ENCODE measurements around the gene NAE1. TPM values are rescaled to one million over a fixed set of nuclear protein-coding genes. Genes with fewer than 3 reads are reported as not detected.

Gene NAE1
- total and polyA plus RNA-seq, 8 donors = 4.5 to 72.1 (median 28.8) TPM

DNA sequence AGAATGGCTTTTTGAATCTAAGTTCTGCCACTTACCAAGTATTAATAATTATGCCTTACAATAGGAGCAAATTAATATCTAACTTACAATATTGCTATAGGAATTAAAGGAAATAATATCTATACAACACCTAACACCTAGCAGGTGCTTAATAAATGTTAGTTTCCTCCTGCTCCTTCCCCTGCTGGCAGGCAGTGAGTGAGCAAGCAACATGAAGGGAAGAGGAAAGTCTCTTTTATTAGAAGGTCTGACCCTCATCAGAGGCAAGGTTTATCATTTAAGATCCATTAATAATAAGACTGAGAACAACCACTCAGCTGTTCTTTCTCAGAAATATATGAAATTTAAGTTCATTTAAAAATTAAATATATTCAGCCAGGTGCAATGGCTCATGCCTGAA lies 72.7 kb downstream of the NAE1 start:
- Histone ChIP-seq H3K4me3 (no peak overlapping the region), H3K27me3 (no peaks in the 10 kb centered on the region), H3K4me1 (no peaks in the 10 kb centered on the region), H3K9me3 (no peaks in the 10 kb centered on the region), H3K27ac (no peak overlapping the region), H3K36me3 (no peaks in the 10 kb centered on the region)
- TF ChIP-seq POLR2AphosphoS5 (IDR thresholded peaks at IDR 0.05) (no peak), CTCF (IDR thresholded peaks at IDR 0.05) (no peak), EP300 (IDR thresholded peaks at IDR 0.05) (no peak), POLR2A (IDR thresholded peaks at IDR 0.05) (no peak)
- intact Hi-C loops (cut with DNase I; ENCODE audit: low total_unique reads) = no loop called here
- no peak for DNase-seq

GRCh38 chr16:66754819-66755218 lies 76.0 kb downstream of the NAE1 start:
- intact Hi-C loops (cut with DNase I; ENCODE audit: low total_unique reads) = no loop called here
- Histone ChIP-seq H3K27me3 (no peaks in the 10 kb centered on the region), H3K4me3 (no peak overlapping the region), H3K27ac (no peak overlapping the region), H3K36me3 (no peaks in the 10 kb centered on the region), H3K4me1 (peaks cover 14 to 24% (median 19%) of the 10 kb centered on the region in 4 donors), H3K9me3 (no peaks in the 10 kb centered on the region)
- no peak for DNase-seq
- no peak for TF ChIP-seq POLR2A (IDR thresholded peaks at IDR 0.05)
- no peak for TF ChIP-seq CTCF (IDR thresholded peaks at IDR 0.05)
- no peak for TF ChIP-seq POLR2AphosphoS5 (IDR thresholded peaks at IDR 0.05)
- TF ChIP-seq EP300 (IDR thresholded peaks at IDR 0.05) = no peak
- WGBS, 5 donors = 57 to 63% (median 62%) methylated on average over 3 of the region's 3 CpGs

DNA sequence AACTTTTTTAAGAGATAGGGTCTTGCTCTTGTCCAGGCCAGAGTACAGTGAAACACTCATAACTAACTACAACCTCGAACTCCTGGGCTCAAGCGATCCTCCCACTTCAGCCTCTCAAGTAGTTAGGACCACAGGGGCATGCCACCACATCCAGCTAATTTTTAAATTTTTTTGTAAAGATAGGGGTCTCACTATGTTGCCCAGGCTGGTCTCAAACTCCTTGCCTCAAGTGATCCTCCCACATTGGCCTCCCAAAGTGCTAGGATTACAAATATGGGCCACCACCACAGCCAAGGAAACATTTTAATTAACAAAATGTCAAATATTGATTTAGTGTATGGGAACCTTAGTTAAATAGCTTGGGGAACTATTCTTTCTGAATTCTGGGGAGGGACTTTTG lies 76.6 kb downstream of the NAE1 start:
- 90 to 100% (median 98%) methylated on average over 2 of the region's 2 CpGs for WGBS, 5 donors
- no peak for DNase-seq
- Histone ChIP-seq H3K27me3 (no peaks in the 10 kb centered on the region), H3K9me3 (no peaks in the 10 kb centered on the region), H3K4me3 (no peak overlapping the region), H3K36me3 (peaks cover 0 to 2% (median 2%) of the 10 kb centered on the region in 4 donors), H3K4me1 (peaks cover 20 to 30% (median 25%) of the 10 kb centered on the region in 4 donors), H3K27ac (no peak overlapping the region)
- intact Hi-C loops (cut with DNase I; ENCODE audit: low total_unique reads) = no loop called here
- no peak for TF ChIP-seq CTCF (IDR thresholded peaks at IDR 0.05)
- TF ChIP-seq POLR2A (IDR thresholded peaks at IDR 0.05) = no peak
- no peak for TF ChIP-seq POLR2AphosphoS5 (IDR thresholded peaks at IDR 0.05)
- TF ChIP-seq EP300 (IDR thresholded peaks at IDR 0.05) = no peak

DNA sequence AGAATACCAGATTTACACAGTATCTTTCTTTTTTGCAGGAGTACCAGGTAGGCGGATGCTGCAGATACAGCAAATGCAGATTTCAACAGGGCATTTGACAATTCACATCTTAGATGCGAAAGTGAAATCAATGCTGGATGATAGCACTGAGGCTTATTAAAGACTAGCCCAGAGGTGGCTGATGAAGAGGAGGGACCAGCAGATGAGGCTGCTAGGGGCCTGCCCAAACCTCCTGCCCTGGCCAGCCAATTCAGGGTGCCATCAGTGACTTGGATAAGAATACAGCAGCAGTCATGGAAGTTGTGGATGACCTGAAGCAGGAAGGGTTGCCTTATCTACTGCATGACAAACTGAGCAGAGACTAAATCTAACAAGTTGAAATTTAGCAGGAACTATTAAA lies 77.8 kb downstream of the NAE1 start:
- peaks cover 12 to 14% (median 13%) of the 10 kb centered on the region in 4 donors for H3K36me3 ChIP-seq
- intact Hi-C loops (cut with DNase I; ENCODE audit: low total_unique reads) = no loop called here
- WGBS, 5 donors = 87 to 97% (median 95%) methylated on average over 2 of the region's 2 CpGs
- H3K27ac ChIP-seq = no peak overlapping the region
- H3K27me3 ChIP-seq = no peaks in the 10 kb centered on the region
- DNase-seq = no peak
- no peaks in the 10 kb centered on the region for H3K9me3 ChIP-seq
- peaks cover 29 to 41% (median 33%) of the 10 kb centered on the region in 4 donors for H3K4me1 ChIP-seq
- H3K4me3 ChIP-seq = no peak overlapping the region
- TF ChIP-seq POLR2AphosphoS5 (IDR thresholded peaks at IDR 0.05) (no peak), EP300 (IDR thresholded peaks at IDR 0.05) (no peak), CTCF (IDR thresholded peaks at IDR 0.05) (no peak), POLR2A (IDR thresholded peaks at IDR 0.05) (no peak)

Other genes starting within 250 kb of the NAE1 start
- 10 to 100 TPM in 1 of 5 donors, 1 to 10 TPM in 1, under 1 TPM in 1, not detected in 2; 0.87 to 10.3 (median 6.5) TPM for gene CMTM3, start 226.3 kb downstream of the NAE1 start, total RNA-seq
- 10 to 100 TPM in 2 of 3 donors, 1 to 10 TPM in 1; 6.7 to 12.2 (median 11.9) TPM for gene CMTM3, start 226.3 kb downstream of the NAE1 start, polyA plus RNA-seq
- 100 to 1,000 TPM in 3 of 5 donors, 10 to 100 TPM in 2; 10.5 to 244 (median 127) TPM for gene CMTM4, start 134.2 kb downstream of the NAE1 start, total RNA-seq
- 10 to 100 TPM; 15.1 to 38.2 (median 24.1) TPM for gene CMTM4, start 134.2 kb downstream of the NAE1 start, polyA plus RNA-seq
- 100 to 1,000 TPM in 4 of 5 donors, 10 to 100 TPM in 1; 53.1 to 264 (median 211) TPM for gene DYNC1LI2, start 79.4 kb downstream of the NAE1 start, total RNA-seq
- gene DYNC1LI2, start 79.4 kb downstream of the NAE1 start, polyA plus RNA-seq = 10 to 100 TPM; 34.5 to 67.4 (median 51.6) TPM
- not detected for gene TERB1, start 29.4 kb downstream of the NAE1 start, total RNA-seq
- gene TERB1, start 29.4 kb downstream of the NAE1 start, polyA plus RNA-seq = not detected
- 10 to 100 TPM in 1 of 5 donors, under 1 TPM in 1, not detected in 3; 0.55 to 27.8 TPM for gene CA7, start 13.4 kb upstream of the NAE1 start, total RNA-seq
- gene CA7, start 13.4 kb upstream of the NAE1 start, polyA plus RNA-seq = under 1 TPM in 1 of 3 donors, not detected in 2; 0.10 TPM
- gene PDP2, start 49.5 kb upstream of the NAE1 start, total RNA-seq = 10 to 100 TPM in 1 of 5 donors, 1 to 10 TPM in 4; 4.9 to 96.9 (median 7.5) TPM
- gene PDP2, start 49.5 kb upstream of the NAE1 start, polyA plus RNA-seq = 1 to 10 TPM; 1.6 to 2.1 (median 1.9) TPM
- gene CDH16, start 87.9 kb upstream of the NAE1 start, total RNA-seq = 1 to 10 TPM in 1 of 5 donors, under 1 TPM in 1, not detected in 3; 0.14 to 1.1 TPM
- gene CDH16, start 87.9 kb upstream of the NAE1 start, polyA plus RNA-seq = 1 to 10 TPM in 1 of 3 donors, not detected in 2; 2.3 TPM
- gene RRAD, start 94.6 kb upstream of the NAE1 start, total RNA-seq = 10 to 100 TPM in 2 of 5 donors, 1 to 10 TPM in 3; 1.0 to 39.7 (median 3.6) TPM
- 10 to 100 TPM in 1 of 3 donors, 1 to 10 TPM in 2; 2.9 to 37.8 (median 3.4) TPM for gene RRAD, start 94.6 kb upstream of the NAE1 start, polyA plus RNA-seq
- gene CIAO2B, start 103.4 kb upstream of the NAE1 start, total RNA-seq = 10 to 100 TPM in 4 of 5 donors, 1 to 10 TPM in 1; 4.3 to 95.1 (median 43.2) TPM
- 100 to 1,000 TPM; 166 to 176 (median 171) TPM for gene CIAO2B, start 103.4 kb upstream of the NAE1 start, polyA plus RNA-seq
- 100 to 1,000 TPM in 1 of 5 donors, 10 to 100 TPM in 4; 16.9 to 893 (median 47.4) TPM for gene CES2, start 104.5 kb upstream of the NAE1 start, total RNA-seq
- gene CES2, start 104.5 kb upstream of the NAE1 start, polyA plus RNA-seq = 10 to 100 TPM; 24.9 to 32.7 (median 26.1) TPM
- gene CES3, start 130.3 kb upstream of the NAE1 start, total RNA-seq = 100 to 1,000 TPM in 1 of 5 donors, 10 to 100 TPM in 1, 1 to 10 TPM in 1, under 1 TPM in 1, not detected in 1; 0.37 to 145 (median 8.3) TPM
- gene CES3, start 130.3 kb upstream of the NAE1 start, polyA plus RNA-seq = 1 to 10 TPM in 1 of 3 donors, under 1 TPM in 1, not detected in 1; 0.56 to 2.8 TPM
- gene CES4A, start 157.6 kb upstream of the NAE1 start, total RNA-seq = 10 to 100 TPM in 2 of 5 donors, 1 to 10 TPM in 3; 3.3 to 22.3 (median 7.0) TPM
- gene CES4A, start 157.6 kb upstream of the NAE1 start, polyA plus RNA-seq = 10 to 100 TPM in 1 of 3 donors, 1 to 10 TPM in 2; 3.2 to 16.5 (median 3.7) TPM
- 10 to 100 TPM in 4 of 5 donors, 1 to 10 TPM in 1; 4.1 to 68.1 (median 46.2) TPM for gene CBFB, start 198.2 kb upstream of the NAE1 start, total RNA-seq
- 10 to 100 TPM; 13.1 to 17.7 (median 14.9) TPM for gene CBFB, start 198.2 kb upstream of the NAE1 start, polyA plus RNA-seq